22Rv1 (cell line): ENCODE measurements around the gene PTPRD.

Source experiments
- H3K27ac ChIP-seq: fragments of 450-650 bp; 2 replicates; pipeline ENCODE4 v1.5.1; 2017
- CTCF ChIP-seq: fragments of 450-650 bp; IDR thresholded peaks from 2 replicates; pipeline ENCODE4 v1.5.1; 2017; ENCODE audit warnings: mild to moderate bottlenecking
- ZFX ChIP-seq: fragments of 450-650 bp; IDR thresholded peaks from 2 replicates; pipeline ENCODE4 v1.6.1; 2017; ENCODE audit warnings: antibody characterized with exemption, borderline replicate concordance

The PTPRD gene

GRCh38 chr9:8589476-8589875 is 2023.3 kb downstream of the PTPRD start:
- H3K27ac ChIP-seq: no peak overlapping the region
- TF ChIP-seq ZFX: no peak
- no peak for TF ChIP-seq CTCF

- TF ChIP-seq CTCF (no peak), ZFX (no peak)
- no peak overlapping the region for H3K27ac ChIP-seq
Measured at GRCh38 chr9:8585036-8585435, 2027.8 kb downstream of the PTPRD start.

- TF ChIP-seq ZFX (no peak), CTCF (no peak)
- no peak overlapping the region for H3K27ac ChIP-seq
Measured at GRCh38 chr9:8579661-8580060, 2033.1 kb downstream of the PTPRD start.

- no peak overlapping the region for H3K27ac ChIP-seq
- TF ChIP-seq ZFX: no peak
- TF ChIP-seq CTCF: no peak
Measured at GRCh38 chr9:8576741-8577140, 2036.1 kb downstream of the PTPRD start.

GRCh38 chr9:8574846-8575245 is 2038.0 kb downstream of the PTPRD start:
- no peak overlapping the region for H3K27ac ChIP-seq
- TF ChIP-seq CTCF (no peak), ZFX (no peak)

GRCh38 chr9:8572209-8572608 is 2040.6 kb downstream of the PTPRD start:
- TF ChIP-seq ZFX: no peak
- no peak for TF ChIP-seq CTCF
- no peak overlapping the region for H3K27ac ChIP-seq

GRCh38 chr9:8571643-8572042 is 2041.2 kb downstream of the PTPRD start:
- TF ChIP-seq CTCF (no peak), ZFX (no peak)
- no peak overlapping the region for H3K27ac ChIP-seq
